ENCODE results near the gene HPS5.
"Not testable (repeated sequence)": the region's sequence is repeated elsewhere in the genome, so short reads cannot be mapped to it uniquely, and the experiment has no call there.

HPS5 gene

GRCh38 chr11:18264677-18265555 is 57.0 kb downstream of the HPS5 start:
- DNase-seq (ENCODE audit: low read depth): no peak
- no peak overlapping the region for H3K4me3 ChIP-seq (ENCODE audit: low read length)
- TF ChIP-seq CTCF (conservative IDR thresholded peaks at IDR 0.05; ENCODE audit: low read depth, low read length): no peak

DNA sequence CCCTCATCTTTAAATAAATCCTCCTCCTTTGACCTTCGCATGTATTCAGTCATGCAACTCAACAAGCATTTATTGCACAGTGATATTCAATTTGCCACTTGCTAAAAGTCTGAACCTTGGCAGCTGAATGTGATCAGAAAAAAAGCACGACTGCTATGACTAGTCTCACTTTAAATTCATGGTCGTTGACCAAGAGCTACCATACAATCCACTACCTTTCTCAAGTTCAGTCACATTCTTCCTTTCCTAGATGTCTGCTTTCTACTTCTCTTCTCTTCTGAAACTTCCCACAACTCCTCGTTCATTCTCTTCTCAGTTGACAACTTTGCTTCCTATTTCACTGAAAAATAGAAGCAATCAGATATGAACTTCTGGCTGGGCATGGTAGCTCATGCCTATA is 57.9 kb downstream of the HPS5 start:
- TF ChIP-seq CTCF (conservative IDR thresholded peaks at IDR 0.05; ENCODE audit: low read depth, low read length): no peak
- no peak for DNase-seq (ENCODE audit: low read depth)
- H3K4me3 ChIP-seq (ENCODE audit: low read length): no peak overlapping the region

GRCh38 chr11:18262681-18263350 is 59.1 kb downstream of the HPS5 start:
- H3K4me3 ChIP-seq (ENCODE audit: low read length); DNase-seq (ENCODE audit: low read depth): not testable (repeated sequence)

- H3K4me3 ChIP-seq (ENCODE audit: low read length): no peak overlapping the region
- DNase-seq (ENCODE audit: low read depth): no peak
- TF ChIP-seq CTCF (conservative IDR thresholded peaks at IDR 0.05; ENCODE audit: low read depth, low read length): no peak
Measured at GRCh38 chr11:18261721-18262120, 60.2 kb downstream of the HPS5 start.

DNA sequence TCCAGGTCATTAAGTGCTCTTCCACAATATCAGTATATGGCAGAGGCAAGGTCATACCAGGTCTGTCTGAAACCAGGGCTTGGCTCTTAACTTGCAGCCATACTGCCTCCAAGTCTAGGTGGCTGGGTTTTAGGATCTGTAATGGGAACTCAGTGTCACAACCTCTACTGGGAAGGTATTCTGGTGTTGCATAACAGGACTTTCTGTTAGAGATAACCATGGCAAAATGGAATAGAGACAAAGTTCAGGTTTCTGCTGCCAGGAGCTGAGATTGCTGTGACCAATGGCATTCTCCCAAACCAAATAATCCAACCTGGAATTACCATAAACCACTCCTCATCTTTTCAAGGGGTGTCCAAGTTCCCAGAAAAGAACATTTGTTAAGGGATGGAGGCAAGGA is 62.7 kb downstream of the HPS5 start:
- no peak for DNase-seq (ENCODE audit: low read depth)
- TF ChIP-seq CTCF (conservative IDR thresholded peaks at IDR 0.05; ENCODE audit: low read depth, low read length): no peak
- no peak overlapping the region for H3K4me3 ChIP-seq (ENCODE audit: low read length)

DNA sequence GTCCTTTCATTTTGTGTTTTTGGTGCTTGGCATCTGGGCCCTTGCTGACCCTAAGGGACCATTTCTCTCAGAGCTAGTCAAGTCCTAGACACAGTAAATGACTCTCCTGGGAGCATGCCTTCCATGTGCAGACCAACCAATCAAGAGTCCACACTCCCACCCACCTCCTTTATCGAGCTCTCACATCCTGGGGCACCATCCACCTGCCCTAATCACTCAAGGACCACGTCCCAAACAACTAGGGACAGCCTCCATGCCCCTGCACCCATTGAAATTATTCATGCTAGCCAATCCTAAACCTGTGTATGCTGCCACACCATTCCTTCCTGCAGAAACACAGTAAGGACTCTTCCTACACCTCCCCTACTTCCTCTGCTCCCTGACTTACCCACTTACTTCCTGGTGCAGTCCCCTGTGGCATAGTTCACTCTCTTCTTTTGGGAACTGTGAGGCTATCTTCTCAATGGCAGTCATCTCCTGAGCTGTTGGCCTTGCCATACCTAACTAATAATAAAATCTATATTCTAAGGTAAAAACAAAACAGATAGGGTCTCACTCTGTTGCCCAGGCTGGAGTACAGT is 67.1 kb downstream of the HPS5 start:
- no peak overlapping the region for H3K4me3 ChIP-seq (ENCODE audit: low read length)
- TF ChIP-seq CTCF (conservative IDR thresholded peaks at IDR 0.05; ENCODE audit: low read depth, low read length): no peak
- no peak for DNase-seq (ENCODE audit: low read depth)

- DNase-seq (ENCODE audit: low read depth): no peak
- no peak overlapping the region for H3K4me3 ChIP-seq (ENCODE audit: low read length)
- no peak for TF ChIP-seq CTCF (conservative IDR thresholded peaks at IDR 0.05; ENCODE audit: low read depth, low read length)
Measured at GRCh38 chr11:18253778-18254338, 68.1 kb downstream of the HPS5 start.

Data from retinal pigment epithelial cell (primary cell).